Measurements from ENCODE around the gene ATP13A3. TPM values are rescaled to one million over a fixed set of nuclear protein-coding genes. Genes with fewer than 3 reads are reported as not detected.

The ATP13A3 gene
- total RNA-seq, 1 donor from 2014 or later, result 198 TPM

- Mint-ChIP-seq H3K36me3 (ENCODE audit: low read depth) (no peaks in the 10 kb centered on the region), H3K4me1 (ENCODE audit: low read depth) (no peaks in the 10 kb centered on the region), H3K4me3 (no peak overlapping the region), H3K27ac (no peak overlapping the region), H3K9me3 (peaks cover 17% of the 10 kb centered on the region), H3K27me3 (ENCODE audit: insufficient read depth) (peaks cover 22% of the 10 kb centered on the region)
- no peak for DNase-seq (ENCODE audit: low spot score)
- intact Hi-C loops (cut with micrococcal nuclease), result no loop called here
These were observed 98.8 kb downstream of the ATP13A3 start for GRCh38 chr3:194387926-194388418.

GRCh38 chr3:194387276-194387675 is 99.5 kb downstream of the ATP13A3 start:
- H3K9me3 Mint-ChIP-seq, result peaks cover 17% of the 10 kb centered on the region
- intact Hi-C loops (cut with micrococcal nuclease), result no loop called here
- H3K4me1 Mint-ChIP-seq (ENCODE audit: low read depth), result peaks cover 4% of the 10 kb centered on the region
- no peak overlapping the region for H3K27ac Mint-ChIP-seq
- no peak overlapping the region for H3K4me3 Mint-ChIP-seq
- H3K27me3 Mint-ChIP-seq (ENCODE audit: insufficient read depth), result peaks cover 25% of the 10 kb centered on the region
- no peak for DNase-seq (ENCODE audit: low spot score)
- H3K36me3 Mint-ChIP-seq (ENCODE audit: low read depth), result no peaks in the 10 kb centered on the region

GRCh38 chr3:194386648-194387047 is 100.2 kb downstream of the ATP13A3 start:
- Mint-ChIP-seq H3K4me3 (no peak overlapping the region), H3K36me3 (ENCODE audit: low read depth) (no peaks in the 10 kb centered on the region), H3K27ac (no peak overlapping the region), H3K27me3 (ENCODE audit: insufficient read depth) (peaks cover 25% of the 10 kb centered on the region), H3K4me1 (ENCODE audit: low read depth) (peaks cover 4% of the 10 kb centered on the region), H3K9me3 (peaks cover 17% of the 10 kb centered on the region)
- DNase-seq (ENCODE audit: low spot score), result no peak
- intact Hi-C loops (cut with micrococcal nuclease), result no loop called here

GRCh38 chr3:194386066-194386465 is 100.7 kb downstream of the ATP13A3 start:
- intact Hi-C loops (cut with micrococcal nuclease), result no loop called here
- H3K27ac Mint-ChIP-seq, result no peak overlapping the region
- peaks cover 23% of the 10 kb centered on the region for H3K27me3 Mint-ChIP-seq (ENCODE audit: insufficient read depth)
- no peaks in the 10 kb centered on the region for H3K36me3 Mint-ChIP-seq (ENCODE audit: low read depth)
- no peak for DNase-seq (ENCODE audit: low spot score)
- no peak overlapping the region for H3K4me3 Mint-ChIP-seq
- H3K9me3 Mint-ChIP-seq, result peaks cover 13% of the 10 kb centered on the region
- H3K4me1 Mint-ChIP-seq (ENCODE audit: low read depth), result peaks cover 4% of the 10 kb centered on the region

GRCh38 chr3:194384569-194385001 is 102.2 kb downstream of the ATP13A3 start:
- Mint-ChIP-seq H3K27ac (no peak overlapping the region), H3K27me3 (ENCODE audit: insufficient read depth) (peaks cover 18% of the 10 kb centered on the region), H3K4me3 (no peak overlapping the region), H3K4me1 (ENCODE audit: low read depth) (peaks cover 4% of the 10 kb centered on the region), H3K9me3 (peaks cover 3% of the 10 kb centered on the region), H3K36me3 (ENCODE audit: low read depth) (no peaks in the 10 kb centered on the region)
- DNase-seq (ENCODE audit: low spot score), result no peak
- intact Hi-C loops (cut with micrococcal nuclease), result no loop called here

GRCh38 chr3:194384156-194384555 is 102.6 kb downstream of the ATP13A3 start:
- Mint-ChIP-seq H3K27me3 (ENCODE audit: insufficient read depth) (peaks cover 15% of the 10 kb centered on the region), H3K36me3 (ENCODE audit: low read depth) (no peaks in the 10 kb centered on the region), H3K4me1 (ENCODE audit: low read depth) (peaks cover 4% of the 10 kb centered on the region), H3K9me3 (no peaks in the 10 kb centered on the region), H3K4me3 (no peak overlapping the region), H3K27ac (no peak overlapping the region)
- DNase-seq (ENCODE audit: low spot score), result no peak
- intact Hi-C loops (cut with micrococcal nuclease), result no loop called here

- intact Hi-C loops (cut with micrococcal nuclease), result no loop called here
- H3K27ac Mint-ChIP-seq, result no peak overlapping the region
- no peak for DNase-seq (ENCODE audit: low spot score)
These were observed 103.4 kb downstream of the ATP13A3 start for GRCh38 chr3:194383276-194383940.

GRCh38 chr3:194382892-194383223 is 103.9 kb downstream of the ATP13A3 start:
- Mint-ChIP-seq H3K27ac (no peak overlapping the region), H3K4me1 (ENCODE audit: low read depth) (peaks cover 4% of the 10 kb centered on the region), H3K9me3 (no peaks in the 10 kb centered on the region), H3K27me3 (ENCODE audit: insufficient read depth) (peaks cover 16% of the 10 kb centered on the region), H3K36me3 (ENCODE audit: low read depth) (no peaks in the 10 kb centered on the region), H3K4me3 (no peak overlapping the region)
- DNase-seq (ENCODE audit: low spot score), result no peak
- intact Hi-C loops (cut with micrococcal nuclease), result no loop called here

More at GRCh38 chr3:194383276-194383940, 103.4 kb downstream of the ATP13A3 start:
- no peak overlapping the region for H3K4me3 Mint-ChIP-seq
- H3K9me3 Mint-ChIP-seq, result no peaks in the 10 kb centered on the region
- peaks cover 4% of the 10 kb centered on the region for H3K4me1 Mint-ChIP-seq (ENCODE audit: low read depth)
- peaks cover 16% of the 10 kb centered on the region for H3K27me3 Mint-ChIP-seq (ENCODE audit: insufficient read depth)
- no peaks in the 10 kb centered on the region for H3K36me3 Mint-ChIP-seq (ENCODE audit: low read depth)

GRCh38 chr3:194382196-194382891 is 104.5 kb downstream of the ATP13A3 start:
- peaks cover 4% of the 10 kb centered on the region for H3K4me1 Mint-ChIP-seq (ENCODE audit: low read depth)
- H3K27ac Mint-ChIP-seq, result no peak overlapping the region
- peaks cover 15% of the 10 kb centered on the region for H3K27me3 Mint-ChIP-seq (ENCODE audit: insufficient read depth)

GRCh38 chr3:194381460-194381875 is 105.3 kb downstream of the ATP13A3 start:
- H3K27ac Mint-ChIP-seq, result no peak overlapping the region
- intact Hi-C loops (cut with micrococcal nuclease), result no loop called here

More at GRCh38 chr3:194382196-194382891, 104.5 kb downstream of the ATP13A3 start:
- Mint-ChIP-seq H3K9me3 (no peaks in the 10 kb centered on the region), H3K36me3 (ENCODE audit: low read depth) (no peaks in the 10 kb centered on the region), H3K4me3 (no peak overlapping the region)
- DNase-seq (ENCODE audit: low spot score), result no peak
- intact Hi-C loops (cut with micrococcal nuclease), result no loop called here

GRCh38 chr3:194380326-194380725 is 106.5 kb downstream of the ATP13A3 start:
- Mint-ChIP-seq H3K9me3 (no peaks in the 10 kb centered on the region), H3K27me3 (ENCODE audit: insufficient read depth) (peaks cover 19% of the 10 kb centered on the region), H3K4me3 (no peak overlapping the region), H3K27ac (no peak overlapping the region), H3K4me1 (ENCODE audit: low read depth) (peaks cover 4% of the 10 kb centered on the region), H3K36me3 (ENCODE audit: low read depth) (no peaks in the 10 kb centered on the region)
- intact Hi-C loops (cut with micrococcal nuclease), result no loop called here
- DNase-seq (ENCODE audit: low spot score), result no peak

More at GRCh38 chr3:194381460-194381875, 105.3 kb downstream of the ATP13A3 start:
- H3K9me3 Mint-ChIP-seq, result no peaks in the 10 kb centered on the region
- peaks cover 4% of the 10 kb centered on the region for H3K4me1 Mint-ChIP-seq (ENCODE audit: low read depth)
- H3K4me3 Mint-ChIP-seq, result no peak overlapping the region
- H3K27me3 Mint-ChIP-seq (ENCODE audit: insufficient read depth), result peaks cover 17% of the 10 kb centered on the region
- DNase-seq (ENCODE audit: low spot score), result no peak
- no peaks in the 10 kb centered on the region for H3K36me3 Mint-ChIP-seq (ENCODE audit: low read depth)

GRCh38 chr3:194379651-194380050 is 107.2 kb downstream of the ATP13A3 start:
- Mint-ChIP-seq H3K27me3 (ENCODE audit: insufficient read depth) (peaks cover 22% of the 10 kb centered on the region), H3K27ac (no peak overlapping the region), H3K4me3 (no peak overlapping the region), H3K4me1 (ENCODE audit: low read depth) (peaks cover 4% of the 10 kb centered on the region), H3K9me3 (no peaks in the 10 kb centered on the region), H3K36me3 (ENCODE audit: low read depth) (no peaks in the 10 kb centered on the region)
- intact Hi-C loops (cut with micrococcal nuclease), result no loop called here
- no peak for DNase-seq (ENCODE audit: low spot score)

- peaks cover 4% of the 10 kb centered on the region for H3K4me1 Mint-ChIP-seq (ENCODE audit: low read depth)
- no peaks in the 10 kb centered on the region for H3K9me3 Mint-ChIP-seq
- no peak overlapping the region for H3K27ac Mint-ChIP-seq
- H3K36me3 Mint-ChIP-seq (ENCODE audit: low read depth), result no peaks in the 10 kb centered on the region
- peaks cover 22% of the 10 kb centered on the region for H3K27me3 Mint-ChIP-seq (ENCODE audit: insufficient read depth)
- intact Hi-C loops (cut with micrococcal nuclease), result no loop called here
- no peak for DNase-seq (ENCODE audit: low spot score)
- no peak overlapping the region for H3K4me3 Mint-ChIP-seq
These were observed 107.6 kb downstream of the ATP13A3 start for GRCh38 chr3:194379231-194379630.
